ENCODE measurements around the gene ADAMTS5.

- TF ChIP-seq CTCF (IDR thresholded peaks at IDR 0.05; ENCODE audit: low read length), result no peak
- TF ChIP-seq EZH2 (IDR thresholded peaks at IDR 0.05; ENCODE audit: borderline replicate concordance, low read length), result no peak
These were observed 10.7 kb downstream of the ADAMTS5 start for GRCh38 chr21:26956216-26956615.

Data from OCI-LY1 (cell line).